Colonic mucosa (tissue), 4 donors: ENCODE results near the gene TBXA2R. TPM values are rescaled to one million over a fixed set of nuclear protein-coding genes. Genes with fewer than 3 reads are reported as not detected.
A peak's percentile ranks its signal among the peaks of the same experiment; 100 is the strongest.

Experiments
- DNase-seq: peaks from one replicate; pipeline ENCODE4 v3.0.0-alpha.2; 2020
- H3K27ac ChIP-seq: fragments of 200-600 bp; one replicate; pipeline ENCODE4 v1.8.0; 2021
- H3K27me3 ChIP-seq: fragments of 200-600 bp; one replicate; pipeline ENCODE4 v1.8.0; 2021
- H3K36me3 ChIP-seq: fragments of 200-600 bp; one replicate; pipeline ENCODE4 v1.8.0; 2021
- H3K4me1 ChIP-seq: fragments of 200-600 bp; one replicate; pipeline ENCODE4 v1.8.0; 2021; ENCODE audit warnings: mild to moderate bottlenecking
- H3K4me3 ChIP-seq: fragments of 200-600 bp; one replicate; pipeline ENCODE4 v1.8.0; 2021
- H3K9ac ChIP-seq, 2 donors: one replicate each; pipeline ENCODE4 v1.7.0; 2013; ENCODE audit warnings: control low read depth in 2 of 2, low read depth in 2 of 2, low read length in 2 of 2
- H3K9me3 ChIP-seq: fragments of 200-600 bp; one replicate; pipeline ENCODE4 v1.8.0; 2021
- intact Hi-C: fragments of 100-400 bp; cut with DNase I; formaldehyde crosslinking; loops from one replicate; pipeline ENCODE4 v1.14.1; 2022
- total RNA-seq, 2 donors: library from RNA; stranded (reverse); fragmentation: NEBNext Ultra II Directional in 1 of 2; extraction: Animal tissue kit (Norgen Biotek cat#: 25700) in 1 of 2; gene quantifications; one replicate each; pipeline ENCODE4 v1.2.1, GENCODE V29; 2021
- TF ChIP-seq, protein P1 (sequence below): fragments of 200-600 bp; IDR thresholded peaks from one replicate; pipeline ENCODE4 v1.8.0; 2022; ENCODE audit warnings: antibody characterized with exemption, mild to moderate bottlenecking
- donor health status: healthy.
- donor health status: DM: no; HTN: no; CAD: no.
- donor health status: DM: no; HTN: no; CAD: no.

The TBXA2R gene
- total RNA-seq, 2 donors from 2014 or later, result 1.5 to 1.7 TPM

DNA sequence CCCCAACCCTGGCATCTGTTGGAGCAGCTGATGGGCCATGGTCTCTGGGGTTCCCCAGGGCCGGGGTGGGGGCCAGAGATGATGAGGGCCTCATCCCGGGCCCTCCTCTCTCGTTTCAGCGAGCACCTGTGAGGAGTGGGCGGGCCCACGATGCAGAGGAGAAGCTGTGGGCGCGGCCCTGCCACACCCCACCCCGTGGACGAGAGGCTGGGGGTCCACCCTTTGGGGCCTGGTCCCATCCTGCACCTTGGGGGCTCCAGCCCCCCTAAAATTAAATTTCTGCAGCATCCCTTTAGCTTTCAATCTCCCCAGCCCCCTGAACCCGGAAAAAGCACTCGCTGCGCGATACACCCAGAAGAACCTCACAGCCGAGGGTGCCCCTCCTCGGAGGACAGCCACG, 28.3 kb downstream of the TBXA2R start:
- no peaks in the 10 kb centered on the region for H3K27me3 ChIP-seq
- no peak overlapping the region for H3K9ac ChIP-seq
- no peak overlapping the region for H3K4me3 ChIP-seq
- peaks cover 10% of the 10 kb centered on the region for H3K4me1 ChIP-seq
- no peak overlapping the region for H3K27ac ChIP-seq
- intact Hi-C loops, result no loop called here
- TF ChIP-seq, protein P1, sequence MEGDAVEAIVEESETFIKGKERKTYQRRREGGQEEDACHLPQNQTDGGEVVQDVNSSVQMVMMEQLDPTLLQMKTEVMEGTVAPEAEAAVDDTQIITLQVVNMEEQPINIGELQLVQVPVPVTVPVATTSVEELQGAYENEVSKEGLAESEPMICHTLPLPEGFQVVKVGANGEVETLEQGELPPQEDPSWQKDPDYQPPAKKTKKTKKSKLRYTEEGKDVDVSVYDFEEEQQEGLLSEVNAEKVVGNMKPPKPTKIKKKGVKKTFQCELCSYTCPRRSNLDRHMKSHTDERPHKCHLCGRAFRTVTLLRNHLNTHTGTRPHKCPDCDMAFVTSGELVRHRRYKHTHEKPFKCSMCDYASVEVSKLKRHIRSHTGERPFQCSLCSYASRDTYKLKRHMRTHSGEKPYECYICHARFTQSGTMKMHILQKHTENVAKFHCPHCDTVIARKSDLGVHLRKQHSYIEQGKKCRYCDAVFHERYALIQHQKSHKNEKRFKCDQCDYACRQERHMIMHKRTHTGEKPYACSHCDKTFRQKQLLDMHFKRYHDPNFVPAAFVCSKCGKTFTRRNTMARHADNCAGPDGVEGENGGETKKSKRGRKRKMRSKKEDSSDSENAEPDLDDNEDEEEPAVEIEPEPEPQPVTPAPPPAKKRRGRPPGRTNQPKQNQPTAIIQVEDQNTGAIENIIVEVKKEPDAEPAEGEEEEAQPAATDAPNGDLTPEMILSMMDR, result no peak
- H3K36me3 ChIP-seq, result no peaks in the 10 kb centered on the region
- no peaks in the 10 kb centered on the region for H3K9me3 ChIP-seq
- no peak for DNase-seq

DNA sequence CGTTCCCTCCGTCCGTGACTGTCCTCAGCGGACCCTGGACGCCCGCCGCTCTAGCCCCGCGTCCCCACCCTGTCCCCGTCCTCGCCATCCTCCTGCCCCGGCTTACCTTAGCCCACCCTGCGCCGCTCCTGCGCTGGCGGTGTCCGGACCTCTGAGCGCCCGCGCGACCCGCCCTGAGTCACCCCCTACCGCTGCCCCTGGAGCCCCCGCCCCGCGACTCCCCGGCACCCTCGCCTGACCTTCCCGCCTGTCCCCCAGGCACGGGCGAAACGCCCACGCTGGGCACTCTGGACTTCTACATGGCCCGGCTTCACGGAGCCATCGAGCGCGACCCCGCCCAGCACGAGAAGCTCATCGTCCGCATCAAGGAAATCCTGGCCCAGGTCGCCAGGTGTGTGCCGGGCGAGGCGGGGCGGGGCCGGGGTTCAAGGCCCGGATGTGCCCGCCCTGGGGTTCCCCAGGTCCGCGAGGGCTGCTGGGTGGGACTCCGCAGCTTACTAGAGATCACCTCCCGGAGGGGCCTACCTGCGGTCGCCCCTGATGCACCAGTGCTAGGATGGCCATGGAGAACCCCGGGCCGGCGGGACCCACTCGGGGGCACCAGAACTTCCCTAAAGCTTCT, 28.8 kb downstream of the TBXA2R start:
- Histone ChIP-seq H3K27me3 (no peaks in the 10 kb centered on the region), H3K9me3 (no peaks in the 10 kb centered on the region), H3K27ac (no peak overlapping the region), H3K4me3 (no peak overlapping the region), H3K36me3 (no peaks in the 10 kb centered on the region), H3K4me1 (peaks cover 10% of the 10 kb centered on the region), H3K9ac (no peak overlapping the region)
- TF ChIP-seq, protein P1, result no peak
- DNase-seq, result peak; percentile 83
- intact Hi-C loops, result no loop called here

DNA sequence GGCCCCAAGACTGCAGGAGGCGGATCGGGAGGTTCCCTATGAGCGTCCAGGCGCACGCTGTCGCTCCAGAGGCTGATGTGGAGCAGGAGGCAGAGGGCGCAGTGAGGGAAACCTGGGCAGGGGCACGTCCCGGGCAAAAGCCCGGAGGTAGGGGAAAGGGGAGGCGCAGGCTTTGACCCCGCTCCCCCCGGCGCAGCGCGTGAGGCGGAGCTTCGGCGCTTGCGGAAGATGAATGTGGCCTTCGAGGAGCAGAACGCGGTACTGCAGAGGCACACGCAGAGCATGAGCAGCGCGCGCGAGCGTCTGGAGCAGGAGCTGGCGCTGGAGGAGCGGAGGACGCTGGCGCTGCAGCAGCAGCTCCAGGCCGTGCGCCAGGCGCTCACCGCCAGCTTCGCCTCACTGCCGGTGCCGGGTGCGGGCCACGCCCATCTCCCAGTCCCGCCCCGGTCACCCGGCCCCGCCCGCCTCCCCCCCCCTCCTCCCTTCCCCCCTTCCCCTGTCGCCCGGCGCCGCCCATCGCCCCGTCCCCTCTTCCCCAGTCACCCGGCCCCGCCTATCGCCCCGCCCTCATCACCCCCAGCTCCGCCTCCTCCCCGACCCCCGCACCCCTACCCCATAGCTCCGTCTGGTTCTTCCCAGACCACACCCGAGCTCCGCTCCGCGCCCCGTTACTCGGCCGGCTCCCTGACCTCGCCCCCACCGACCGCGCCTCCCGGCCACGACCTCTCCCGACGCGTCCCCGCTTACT, 29.8 kb downstream of the TBXA2R start:
- H3K9me3 ChIP-seq, result no peaks in the 10 kb centered on the region
- H3K4me1 ChIP-seq, result peaks cover 10% of the 10 kb centered on the region
- H3K4me3 ChIP-seq, result peak overlapping the region; percentile 34
- H3K27me3 ChIP-seq, result no peaks in the 10 kb centered on the region
- TF ChIP-seq, protein P1, result no peak
- H3K9ac ChIP-seq, result peak overlapping the region; percentile 43 to 57
- peak overlapping the region; percentile 15 for H3K27ac ChIP-seq
- no peaks in the 10 kb centered on the region for H3K36me3 ChIP-seq
- DNase-seq, result peak; percentile 63
- intact Hi-C loops, result no loop called here

DNA sequence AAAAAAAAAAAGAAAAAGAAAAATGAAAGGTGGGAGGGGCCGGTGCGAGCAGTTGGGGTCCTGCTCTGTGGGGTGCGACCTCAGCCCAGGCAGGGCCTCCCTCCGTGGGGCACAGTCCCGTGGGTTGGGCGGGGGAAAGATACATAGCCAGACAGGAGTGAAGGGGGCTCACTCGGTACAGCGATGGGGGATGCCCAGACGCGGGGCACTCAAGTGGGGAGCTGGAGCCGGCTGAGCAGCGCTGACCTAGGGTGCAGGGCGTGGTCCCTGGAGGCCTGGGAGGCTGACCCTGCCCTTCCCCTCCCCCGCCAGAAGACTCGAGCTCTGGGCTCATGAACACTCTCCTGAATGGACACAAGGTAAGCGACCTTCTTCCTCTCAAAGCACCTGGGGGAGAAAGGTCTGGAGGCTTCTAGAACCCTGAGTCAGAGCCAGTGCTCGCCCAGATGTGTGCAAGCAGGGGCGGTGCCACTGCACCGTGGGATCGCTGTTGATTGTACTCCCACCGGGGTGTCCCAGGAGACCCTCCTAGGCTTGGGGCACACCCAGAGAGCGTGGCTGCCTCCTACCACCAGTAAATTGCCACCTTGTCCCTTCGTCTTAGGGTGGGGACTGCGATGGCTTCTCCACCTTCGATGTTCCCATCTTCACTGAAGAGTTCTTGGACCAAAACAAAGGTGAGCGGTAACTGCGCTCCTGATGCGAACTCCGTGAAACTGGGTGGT, 30.6 kb downstream of the TBXA2R start:
- TF ChIP-seq, protein P1, result no peak
- H3K27me3 ChIP-seq, result no peaks in the 10 kb centered on the region
- peak overlapping the region; percentile 15 for H3K27ac ChIP-seq
- H3K9ac ChIP-seq, result peak overlapping the region; percentile 43 to 57
- peak; percentile 49 for DNase-seq
- H3K4me3 ChIP-seq, result peak overlapping the region; percentile 34
- H3K9me3 ChIP-seq, result no peaks in the 10 kb centered on the region
- H3K36me3 ChIP-seq, result no peaks in the 10 kb centered on the region
- H3K4me1 ChIP-seq, result peaks cover 10% of the 10 kb centered on the region
- intact Hi-C loops, result no loop called here

DNA sequence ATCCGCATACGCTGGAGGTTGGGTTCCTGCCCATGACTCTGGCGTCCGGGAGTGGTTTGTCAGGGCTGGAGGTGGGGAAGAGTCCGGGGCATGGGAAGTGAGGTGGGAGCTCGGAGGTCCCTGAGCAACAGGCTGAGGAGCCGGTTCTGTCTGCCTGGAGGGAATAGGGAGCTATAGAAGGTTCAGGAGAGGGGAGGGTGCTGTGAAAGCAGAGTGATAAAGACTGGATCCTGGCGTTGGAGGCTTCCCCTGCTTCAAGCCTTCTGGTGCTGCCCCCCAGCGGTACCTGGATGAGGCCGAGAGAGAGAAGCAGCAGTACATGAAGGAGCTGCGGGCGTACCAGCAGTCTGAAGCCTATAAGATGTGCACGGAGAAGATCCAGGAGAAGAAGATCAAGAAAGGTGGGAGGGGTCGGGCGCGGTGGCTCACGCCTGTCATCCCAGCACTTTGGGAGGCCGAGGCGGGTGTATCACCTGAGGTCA, 31.4 kb downstream of the TBXA2R start:
- intact Hi-C loops, result no loop called here
- TF ChIP-seq, protein P1, result no peak
- DNase-seq, result peak; percentile 28
- Histone ChIP-seq H3K36me3 (no peaks in the 10 kb centered on the region), H3K27me3 (no peaks in the 10 kb centered on the region), H3K9me3 (no peaks in the 10 kb centered on the region), H3K4me3 (no peak overlapping the region), H3K4me1 (peaks cover 10% of the 10 kb centered on the region), H3K27ac (no peak overlapping the region), H3K9ac (no peak overlapping the region)
